ENCODE results near the gene RBBP8. TPM values are rescaled to one million over a fixed set of nuclear protein-coding genes. Genes with fewer than 3 reads are reported as not detected.

Gene RBBP8
- total RNA-seq, 1 donor from 2014 or later: 1.9 TPM

DNA sequence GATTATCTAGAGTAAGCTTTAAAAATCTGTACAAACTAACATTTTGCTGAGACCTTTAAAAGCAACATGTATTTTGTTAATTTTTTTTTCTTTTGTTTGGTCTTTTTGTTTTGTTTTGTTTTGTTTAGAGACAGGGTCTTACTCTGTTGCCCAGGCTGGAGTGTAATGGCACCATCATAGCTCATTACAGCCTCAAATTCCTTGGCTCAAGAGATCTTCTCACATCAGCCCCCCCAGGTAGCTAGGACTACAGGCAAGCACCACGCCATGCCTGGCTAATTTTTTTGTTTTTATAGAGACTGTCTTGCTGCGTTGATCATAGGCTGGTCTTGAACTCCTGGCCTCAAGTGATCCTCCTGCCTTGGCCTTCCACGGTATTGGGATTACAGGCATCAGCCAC lies 23.1 kb downstream of the RBBP8 start:
- intact Hi-C loops (cut with DNase I): no loop called here
- Histone ChIP-seq H3K4me1 (no peaks in the 10 kb centered on the region), H3K4me3 (no peak overlapping the region), H3K27me3 (no peaks in the 10 kb centered on the region), H3K27ac (no peak overlapping the region), H3K36me3 (peaks cover 0 to 9% of the 10 kb centered on the region in 2 donors), H3K9me3 (no peaks in the 10 kb centered on the region)
- no peak for DNase-seq (ENCODE audit: low spot score in 2 of 2)
- TF ChIP-seq, protein P1, sequence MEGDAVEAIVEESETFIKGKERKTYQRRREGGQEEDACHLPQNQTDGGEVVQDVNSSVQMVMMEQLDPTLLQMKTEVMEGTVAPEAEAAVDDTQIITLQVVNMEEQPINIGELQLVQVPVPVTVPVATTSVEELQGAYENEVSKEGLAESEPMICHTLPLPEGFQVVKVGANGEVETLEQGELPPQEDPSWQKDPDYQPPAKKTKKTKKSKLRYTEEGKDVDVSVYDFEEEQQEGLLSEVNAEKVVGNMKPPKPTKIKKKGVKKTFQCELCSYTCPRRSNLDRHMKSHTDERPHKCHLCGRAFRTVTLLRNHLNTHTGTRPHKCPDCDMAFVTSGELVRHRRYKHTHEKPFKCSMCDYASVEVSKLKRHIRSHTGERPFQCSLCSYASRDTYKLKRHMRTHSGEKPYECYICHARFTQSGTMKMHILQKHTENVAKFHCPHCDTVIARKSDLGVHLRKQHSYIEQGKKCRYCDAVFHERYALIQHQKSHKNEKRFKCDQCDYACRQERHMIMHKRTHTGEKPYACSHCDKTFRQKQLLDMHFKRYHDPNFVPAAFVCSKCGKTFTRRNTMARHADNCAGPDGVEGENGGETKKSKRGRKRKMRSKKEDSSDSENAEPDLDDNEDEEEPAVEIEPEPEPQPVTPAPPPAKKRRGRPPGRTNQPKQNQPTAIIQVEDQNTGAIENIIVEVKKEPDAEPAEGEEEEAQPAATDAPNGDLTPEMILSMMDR (IDR thresholded peaks at IDR 0.05): no peak

DNA sequence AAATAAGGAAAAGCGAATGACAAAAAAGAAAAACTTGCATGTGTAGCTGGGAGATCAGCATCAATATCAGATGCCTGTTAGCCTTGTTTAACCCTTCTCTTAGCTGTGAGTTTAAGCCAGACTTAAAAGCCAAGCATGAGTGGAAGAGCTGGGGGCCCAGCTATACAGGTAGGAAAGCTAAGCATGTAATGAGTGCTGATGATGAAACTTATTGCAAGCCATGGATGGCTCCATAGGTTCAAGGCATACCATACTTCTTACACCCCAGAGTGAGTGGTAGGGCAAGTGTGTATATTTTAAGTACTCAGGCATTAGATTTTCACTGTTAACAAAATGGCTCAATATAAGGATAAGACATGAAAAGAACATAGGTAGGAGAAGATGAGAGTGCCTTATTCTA lies 28.0 kb downstream of the RBBP8 start:
- no peak for DNase-seq (ENCODE audit: low spot score in 2 of 2)
- intact Hi-C loops (cut with DNase I): no loop called here
- Histone ChIP-seq H3K27ac (no peak overlapping the region), H3K36me3 (no peaks in the 10 kb centered on the region), H3K4me1 (no peaks in the 10 kb centered on the region), H3K27me3 (no peaks in the 10 kb centered on the region), H3K9me3 (no peaks in the 10 kb centered on the region), H3K4me3 (no peak overlapping the region)
- TF ChIP-seq, protein P1 (IDR thresholded peaks at IDR 0.05): no peak

DNA sequence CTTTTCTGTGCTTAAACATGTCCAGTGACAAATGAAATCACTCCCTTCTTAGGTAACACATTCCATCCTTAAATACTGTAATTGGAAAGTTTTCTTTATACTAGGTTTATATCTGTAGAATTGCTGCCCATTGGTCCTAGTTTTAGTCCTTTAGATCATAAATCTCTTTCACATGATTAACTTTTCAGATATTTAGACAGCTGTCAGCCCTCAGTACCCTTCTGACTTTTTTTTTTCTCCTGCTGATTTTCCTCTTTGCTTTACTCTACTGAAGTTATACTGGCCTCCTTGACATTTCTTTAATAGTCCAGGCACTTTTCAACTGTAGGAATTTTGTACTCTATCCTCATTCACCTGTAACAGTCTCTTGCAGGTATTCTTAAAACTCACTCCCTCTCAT lies 28.9 kb downstream of the RBBP8 start:
- Histone ChIP-seq H3K27ac (no peak overlapping the region), H3K27me3 (no peaks in the 10 kb centered on the region), H3K4me3 (no peak overlapping the region), H3K9me3 (no peaks in the 10 kb centered on the region), H3K4me1 (no peaks in the 10 kb centered on the region), H3K36me3 (no peaks in the 10 kb centered on the region)
- TF ChIP-seq, protein P1 (IDR thresholded peaks at IDR 0.05): no peak
- DNase-seq (ENCODE audit: low spot score in 2 of 2): no peak
- intact Hi-C loops (cut with DNase I): no loop called here

DNA sequence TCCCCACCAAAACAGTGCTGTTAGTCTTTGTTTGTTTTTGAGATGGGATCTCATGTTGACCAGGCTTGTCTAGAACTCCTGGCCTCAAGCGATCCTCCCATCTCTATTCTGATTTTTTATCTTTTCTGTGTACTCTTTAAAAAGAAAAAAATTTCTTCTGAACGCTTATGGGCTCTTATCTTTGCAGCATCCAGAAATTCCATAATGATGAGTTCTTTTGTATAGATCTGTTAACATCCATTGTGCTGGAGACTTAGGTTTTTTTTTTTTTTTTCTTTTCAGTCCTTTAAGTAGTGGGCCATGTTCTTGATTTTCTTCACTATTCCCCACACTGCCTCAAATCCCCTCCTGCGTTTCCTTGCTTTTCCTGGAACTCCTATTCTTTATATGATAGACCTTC lies 31.0 kb downstream of the RBBP8 start:
- intact Hi-C loops (cut with DNase I): no loop called here
- H3K36me3 ChIP-seq: no peaks in the 10 kb centered on the region
- no peak overlapping the region for H3K27ac ChIP-seq
- no peaks in the 10 kb centered on the region for H3K4me1 ChIP-seq
- H3K9me3 ChIP-seq: no peaks in the 10 kb centered on the region
- TF ChIP-seq, protein P1 (IDR thresholded peaks at IDR 0.05): no peak
- H3K27me3 ChIP-seq: no peaks in the 10 kb centered on the region
- H3K4me3 ChIP-seq: no peak overlapping the region
- DNase-seq (ENCODE audit: low spot score in 2 of 2): no peak

DNA sequence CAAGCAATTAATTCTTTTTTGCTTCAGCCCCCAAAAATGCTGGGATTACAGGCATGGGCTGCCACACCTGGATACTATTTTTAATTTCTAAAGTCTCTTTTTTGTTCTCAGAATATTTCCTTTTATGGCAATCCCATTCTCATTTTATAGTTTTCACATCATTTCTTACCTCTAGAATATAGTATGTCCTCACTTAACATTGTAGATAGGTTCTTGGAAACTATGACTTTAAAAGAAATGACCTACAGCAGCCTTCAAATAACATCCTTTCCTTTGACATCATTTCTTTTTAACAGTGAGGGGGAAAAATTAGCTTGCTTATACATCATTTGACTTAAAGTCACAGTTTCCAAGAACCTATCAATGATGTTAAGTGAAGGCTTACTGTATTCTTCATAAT lies 31.6 kb downstream of the RBBP8 start:
- Histone ChIP-seq H3K36me3 (no peaks in the 10 kb centered on the region), H3K9me3 (no peaks in the 10 kb centered on the region), H3K4me1 (no peaks in the 10 kb centered on the region), H3K4me3 (no peak overlapping the region), H3K27me3 (no peaks in the 10 kb centered on the region), H3K27ac (no peak overlapping the region)
- intact Hi-C loops (cut with DNase I): no loop called here
- DNase-seq (ENCODE audit: low spot score in 2 of 2): no peak
- TF ChIP-seq, protein P1 (IDR thresholded peaks at IDR 0.05): no peak

DNA sequence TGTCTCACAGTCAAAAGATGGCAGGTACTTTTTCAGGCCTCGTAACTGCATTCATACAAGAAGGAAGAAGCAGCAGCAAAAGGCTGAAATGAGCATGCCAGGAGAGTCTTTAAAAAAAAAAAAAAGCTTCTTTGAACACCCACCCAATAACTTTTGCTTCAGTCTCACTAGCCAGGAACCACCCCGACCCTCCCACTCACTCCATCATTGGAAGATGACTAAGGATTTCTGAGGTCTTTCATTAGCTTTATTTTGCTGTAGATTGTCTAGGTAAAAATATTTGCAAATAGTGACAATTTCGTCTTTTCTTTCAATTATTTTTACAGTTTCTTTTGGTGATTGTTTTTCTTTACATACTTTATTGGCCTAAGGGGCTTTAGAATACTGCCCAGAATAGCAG lies 37.9 kb downstream of the RBBP8 start:
- no peak overlapping the region for H3K27ac ChIP-seq
- intact Hi-C loops (cut with DNase I): no loop called here
- H3K27me3 ChIP-seq: no peaks in the 10 kb centered on the region
- TF ChIP-seq, protein P1 (IDR thresholded peaks at IDR 0.05): no peak
- DNase-seq (ENCODE audit: low spot score in 2 of 2): no peak
- no peak overlapping the region for H3K4me3 ChIP-seq
- no peaks in the 10 kb centered on the region for H3K9me3 ChIP-seq
- H3K36me3 ChIP-seq: no peaks in the 10 kb centered on the region
- H3K4me1 ChIP-seq: no peaks in the 10 kb centered on the region
